Neuronal stem cell (in vitro differentiated cells): ENCODE results near the gene FADS3.
A peak's percentile ranks its signal among the peaks of the same experiment; 100 is the strongest.

Experiments
- DNase-seq: peaks from one replicate; pipeline ENCODE4 v3.0.0-alpha.2; 2013; ENCODE audit warnings: low spot score
- H2AFZ ChIP-seq: one replicate; pipeline ENCODE4 v1.6.1; 2013; ENCODE audit warnings: mild to moderate bottlenecking, low read length, inconsistent platforms
- H2AK5ac ChIP-seq: 2 replicates; pipeline ENCODE4 v1.6.1; 2013; ENCODE audit warnings: low read depth, mild to moderate bottlenecking, inconsistent platforms, low read length, moderate library complexity, mixed read lengths
- H2BK120ac ChIP-seq: 2 replicates; pipeline ENCODE4 v1.6.1; 2013; ENCODE audit warnings: low read depth, mild to moderate bottlenecking, inconsistent platforms, low read length, moderate library complexity, mixed read lengths
- H2BK12ac ChIP-seq: one replicate; pipeline ENCODE4 v1.6.1; 2013; ENCODE audit warnings: low read length, inconsistent platforms
- H2BK15ac ChIP-seq: 2 replicates; pipeline ENCODE4 v1.6.1; 2013; ENCODE audit warnings: mild to moderate bottlenecking, low read length, inconsistent platforms, mixed read lengths
- H2BK5ac ChIP-seq: one replicate; pipeline ENCODE4 v1.6.1; 2013; ENCODE audit warnings: inconsistent platforms, mild to moderate bottlenecking, low read length, moderate library complexity
- H3K14ac ChIP-seq: one replicate; pipeline ENCODE4 v1.6.1; 2013; ENCODE audit warnings: low read length, inconsistent platforms
- H3K18ac ChIP-seq: 2 replicates; pipeline ENCODE4 v1.6.1; 2013; ENCODE audit warnings: low read length, inconsistent platforms
- H3K23ac ChIP-seq: 2 replicates; pipeline ENCODE4 v1.6.1; 2013; ENCODE audit warnings: low read depth, mild to moderate bottlenecking, mixed read lengths, low read length, inconsistent platforms; ENCODE audit not compliant: poor library complexity
- H3K27ac ChIP-seq: replicated peaks from 3 replicates; pipeline ENCODE4 v1.5.1; 2013; ENCODE audit warnings: low read length, inconsistent platforms
- H3K27me3 ChIP-seq, 3 experiments: 2 replicates each; pipeline ENCODE4 v1.6.1; 2013; ENCODE audit warnings: low read length in 3 of 3, mild to moderate bottlenecking in 2 of 3, inconsistent platforms in 1 of 3, low read depth in 1 of 3, mixed read lengths in 1 of 3, moderate library complexity in 1 of 3; ENCODE audit not compliant: control insufficient read depth in 3 of 3, insufficient read depth in 3 of 3
- H3K36me3 ChIP-seq, 2 donors: replicated peaks in 1 of 2; 2 replicates each; pipeline ENCODE4 v1.6.1; 2013; ENCODE audit warnings: low read length in 2 of 2; ENCODE audit not compliant: control insufficient read depth in 2 of 2, insufficient read depth in 2 of 2
- H3K4ac ChIP-seq: 2 replicates; pipeline ENCODE4 v1.6.1; 2013; ENCODE audit warnings: inconsistent platforms, mild to moderate bottlenecking, low read length, moderate library complexity
- H3K4me1 ChIP-seq, 2 donors: 1 replicate in 1 of 2; 2 replicates in 1 of 2; pipeline ENCODE4 v1.6.1; 2013; ENCODE audit warnings: low read length in 2 of 2, low read depth in 1 of 2; ENCODE audit not compliant: control insufficient read depth in 2 of 2, insufficient read depth in 1 of 2
- H3K4me2 ChIP-seq: one replicate; pipeline ENCODE4 v1.6.1; 2013; ENCODE audit warnings: mild to moderate bottlenecking, low read length, inconsistent platforms; ENCODE audit not compliant: insufficient read depth, poor library complexity, severe bottlenecking
- H3K4me3 ChIP-seq, 2 donors: 2 replicates each; pipeline ENCODE4 v1.5.1; 2013; ENCODE audit warnings: low read length in 2 of 2, mild to moderate bottlenecking in 2 of 2, inconsistent platforms in 1 of 2, moderate library complexity in 1 of 2
- H3K79me1 ChIP-seq: one replicate; pipeline ENCODE4 v1.6.1; 2013; ENCODE audit warnings: low read depth, mild to moderate bottlenecking, inconsistent platforms, low read length, moderate library complexity
- H3K9ac ChIP-seq: one replicate; pipeline ENCODE4 v1.6.1; 2013; ENCODE audit warnings: mild to moderate bottlenecking, low read depth, low read length, inconsistent platforms; ENCODE audit not compliant: poor library complexity
- H3K9me3 ChIP-seq, 2 donors: replicated peaks in 1 of 2; 2 replicates each; pipeline versions ENCODE3 to v1.6.1; 2013; ENCODE audit warnings: low read length in 2 of 2, mild to moderate bottlenecking in 2 of 2, inconsistent platforms in 1 of 2, low read depth in 1 of 2, mixed read lengths in 1 of 2, moderate library complexity in 1 of 2; ENCODE audit not compliant: control insufficient read depth in 2 of 2, insufficient read depth in 1 of 2
- H4K8ac ChIP-seq: one replicate; pipeline ENCODE4 v1.6.1; 2013; ENCODE audit warnings: low read depth, mild to moderate bottlenecking, inconsistent platforms, low read length, moderate library complexity
- H4K91ac ChIP-seq: one replicate; pipeline ENCODE4 v1.6.1; 2013; ENCODE audit warnings: low read length, low read depth, mild to moderate bottlenecking, inconsistent platforms; ENCODE audit not compliant: poor library complexity
- WGBS, 2 donors: extraction: QIAGEN DNeasy Blood & Tissue Kit; methylation state at CpG; one replicate each; pipeline ENCODE4 v1.1.7; 2013; ENCODE audit warnings: missing lambda C conversion rate in 2 of 2, mixed read lengths in 1 of 2; ENCODE audit not compliant: insufficient read length in 2 of 2, insufficient replicate concordance in 1 of 2; ENCODE audit errors: extremely low coverage in 2 of 2; 5-methylcytosine and 5-hydroxymethylcytosine counted together

Gene FADS3

GRCh38 chr11:61866958-61867343 is 24.4 kb downstream of the FADS3 start:
- H3K4ac ChIP-seq = no peak overlapping the region
- peaks cover 12 to 16% of the 10 kb centered on the region in 2 donors for H3K4me1 ChIP-seq
- no peak overlapping the region for H3K9ac ChIP-seq
- H3K23ac ChIP-seq = peak overlapping the region; percentile 70
- no peak overlapping the region for H2BK15ac ChIP-seq
- no peak overlapping the region for H2AFZ ChIP-seq
- H3K4me3 ChIP-seq = no peak overlapping the region
- H2BK5ac ChIP-seq = no peak overlapping the region
- peaks cover 46 to 55% of the 10 kb centered on the region in 2 donors for H3K36me3 ChIP-seq
- WGBS, 2 donors = no CpG with 5 or more reads among the region's 6 CpGs
- no peak overlapping the region for H2BK12ac ChIP-seq
- H2AK5ac ChIP-seq = no peak overlapping the region
- no peak overlapping the region for H3K18ac ChIP-seq
- H3K9me3 ChIP-seq = no peaks in the 10 kb centered on the region
- peaks cover 0 to 3% (median 0%) of the 10 kb centered on the region in 3 experiments for H3K27me3 ChIP-seq
- no peak overlapping the region for H3K27ac ChIP-seq
- DNase-seq = no peak
- H2BK120ac ChIP-seq = no peak overlapping the region
- H3K79me1 ChIP-seq = no peaks in the 10 kb centered on the region
- H3K14ac ChIP-seq = no peak overlapping the region
- H4K8ac ChIP-seq = no peak overlapping the region
- H4K91ac ChIP-seq = no peak overlapping the region
- no peak overlapping the region for H3K4me2 ChIP-seq

GRCh38 chr11:61866231-61866957 is 25.0 kb downstream of the FADS3 start:
- H3K4me1 ChIP-seq = peaks cover 11 to 15% of the 10 kb centered on the region in 2 donors
- no peak overlapping the region for H2BK5ac ChIP-seq
- no peak overlapping the region for H2BK120ac ChIP-seq
- H2AFZ ChIP-seq = no peak overlapping the region
- no peak overlapping the region for H4K91ac ChIP-seq
- no peak overlapping the region for H2BK12ac ChIP-seq
- no peak overlapping the region for H3K4me2 ChIP-seq
- H3K18ac ChIP-seq = no peak overlapping the region
- no peak overlapping the region for H3K9ac ChIP-seq
- H3K36me3 ChIP-seq = peaks cover 50 to 61% of the 10 kb centered on the region in 2 donors
- no peak overlapping the region for H3K14ac ChIP-seq
- no peak overlapping the region for H3K4ac ChIP-seq
- H2AK5ac ChIP-seq = no peak overlapping the region
- H3K9me3 ChIP-seq = no peaks in the 10 kb centered on the region
- H3K27me3 ChIP-seq = peaks cover 0 to 2% (median 0%) of the 10 kb centered on the region in 3 experiments
- H4K8ac ChIP-seq = no peak overlapping the region
- WGBS, 2 donors = no CpG with 5 or more reads among the region's 18 CpGs
- DNase-seq = no peak
- no peak overlapping the region for H3K27ac ChIP-seq
- no peak overlapping the region for H2BK15ac ChIP-seq
- peak overlapping the region; percentile 70 for H3K23ac ChIP-seq
- no peaks in the 10 kb centered on the region for H3K79me1 ChIP-seq
- H3K4me3 ChIP-seq = no peak overlapping the region

- Histone ChIP-seq H3K18ac (peak overlapping the region; percentile 16), H3K4me3 (peak overlapping the region in 1 of 2 donors; percentile 11), H3K79me1 (peaks cover under 1% of the 10 kb centered on the region), H3K4ac (no peak overlapping the region), H3K4me1 (peaks cover 5 to 7% of the 10 kb centered on the region in 2 donors), H2BK12ac (no peak overlapping the region), H4K8ac (no peak overlapping the region), H2BK15ac (no peak overlapping the region), H3K9me3 (no peaks in the 10 kb centered on the region), H2AFZ (no peak overlapping the region), H3K27ac (no peak overlapping the region), H3K9ac (no peak overlapping the region), H3K27me3 (no peaks in the 10 kb centered on the region), H3K4me2 (no peak overlapping the region), H3K23ac (peak overlapping the region; percentile 52), H2AK5ac (no peak overlapping the region), H2BK5ac (peak overlapping the region; percentile 78), H3K36me3 (peaks cover 58 to 71% of the 10 kb centered on the region in 2 donors), H4K91ac (no peak overlapping the region), H2BK120ac (no peak overlapping the region), H3K14ac (no peak overlapping the region)
- DNase-seq = no peak
- no CpG with 5 or more reads among the region's 20 CpGs for WGBS, 2 donors
Measured at GRCh38 chr11:61864814-61865775, 26.2 kb downstream of the FADS3 start.
